HepG2 (cell line): Measurements from ENCODE around the gene TEAD3. TPM values are rescaled to one million over a fixed set of nuclear protein-coding genes. Genes with fewer than 3 reads are reported as not detected.

Experiments used
- IKZF4 ChIP-seq: sonication (generic); formaldehyde crosslinking; IDR thresholded peaks from 2 replicates; pipeline ENCODE4 v1.5.1; 2020; ENCODE audit warnings: borderline replicate concordance, mild to moderate bottlenecking, low read depth, missing genetic modification reagents; ENCODE audit errors: not compliant biosample characterization
- KLF15 ChIP-seq: sonication (generic); formaldehyde crosslinking; IDR thresholded peaks from 2 replicates; pipeline ENCODE4 v1.8.1; 2023; ENCODE audit warnings: borderline replicate concordance, mild to moderate bottlenecking, inconsistent platforms, missing genetic modification reagents, mixed read lengths
- LCORL ChIP-seq, 2 experiments: fragments of 450-650 bp in 1 of 2; sonication (generic) in 1 of 2; formaldehyde crosslinking in 1 of 2; IDR thresholded peaks; 2 replicates each; pipeline versions ENCODE4 v1.5.0 to v1.6.1; 2017 to 2020; ENCODE audit warnings: antibody characterized with exemption in 1 of 2, missing genetic modification reagents in 1 of 2
- MAX ChIP-seq: IDR thresholded peaks from 2 replicates; pipeline ENCODE4 v1.6.1; 2012; ENCODE audit warnings: inconsistent platforms
- SALL1 ChIP-seq: sonication (generic); formaldehyde crosslinking; IDR thresholded peaks from 2 replicates; pipeline ENCODE4 v1.8.0; 2022; ENCODE audit warnings: mild to moderate bottlenecking, missing genetic modification reagents
- SNAI1 ChIP-seq: sonication (generic); formaldehyde crosslinking; IDR thresholded peaks from 2 replicates; pipeline ENCODE4 v1.5.0; 2020; ENCODE audit warnings: mild to moderate bottlenecking, missing genetic modification reagents, borderline replicate concordance
- SSRP1 ChIP-seq: IDR thresholded peaks from 2 replicates; pipeline ENCODE4 v1.6.1; 2016; ENCODE audit warnings: control low read depth
- ZBTB26 ChIP-seq: IDR thresholded peaks from 2 replicates; pipeline ENCODE4 v1.6.1; 2016; ENCODE audit warnings: missing compliant biosample characterization, missing genetic modification reagents, borderline replicate concordance
- ZFP36 ChIP-seq: fragments of 150-350 bp; IDR thresholded peaks from 2 replicates; pipeline ENCODE4 v1.6.1; 2018; ENCODE audit warnings: borderline replicate concordance, low read length, low read depth; ENCODE audit not compliant: partially characterized antibody
- ZNF136 ChIP-seq: sonication (generic); formaldehyde crosslinking; IDR thresholded peaks from 2 replicates; pipeline ENCODE4 v1.8.1; 2022; ENCODE audit warnings: low read depth, mild to moderate bottlenecking, moderate library complexity, missing genetic modification reagents
- ZNF253 ChIP-seq: sonication (generic); formaldehyde crosslinking; IDR thresholded peaks from 2 replicates; pipeline ENCODE4 v1.8.0; 2022; ENCODE audit warnings: mild to moderate bottlenecking, missing genetic modification reagents, borderline replicate concordance
- ZNF83 ChIP-seq: sonication (generic); formaldehyde crosslinking; IDR thresholded peaks from 2 replicates; pipeline ENCODE4 v1.4.0; 2020; ENCODE audit warnings: missing genetic modification reagents, mild to moderate bottlenecking, borderline replicate concordance
- ZSCAN12 ChIP-seq: sonication (generic); formaldehyde crosslinking; IDR thresholded peaks from 2 replicates; pipeline ENCODE4 v1.9.0; 2021; ENCODE audit warnings: mild to moderate bottlenecking, missing genetic modification reagents
- polyA plus RNA-seq, 8 experiments: library from polyadenylated mRNA; depleted of rRNA in 3 of 8; stranded (reverse) in 7 of 8; unstranded in 1 of 8; fragments of >200 nt; fragmentation: Illumina TruSeq in 4 of 8; extraction: Trizol in 4 of 8; gene quantifications; 2 replicates each; pipeline versions ENCODE4 v1.2.1 to v1.2.3, GENCODE V29; 2011 to 2016; ENCODE audit warnings: low read depth in 4 of 8, missing spikeins in 1 of 8, mixed read lengths in 1 of 8; ENCODE audit not compliant: insufficient read depth in 1 of 8
- total RNA-seq, 5 experiments: library from RNA; depleted of rRNA; stranded (reverse); fragments of >200 nt; fragmentation: Illumina TruSeq; extraction: Trizol; gene quantifications; 2 replicates each; pipeline ENCODE4 v1.2.3, GENCODE V29; 2016; ENCODE audit warnings: low read depth in 1 of 5
- TF ChIP-seq, protein P1 (sequence below): sonication (generic); formaldehyde crosslinking; IDR thresholded peaks from 2 replicates; pipeline ENCODE4 v1.4.0; 2020; ENCODE audit warnings: missing genetic modification reagents
- TF ChIP-seq, protein P2 (sequence below), 2 experiments: sonication (generic) in 1 of 2; formaldehyde crosslinking in 1 of 2; IDR thresholded peaks; 2 replicates each; pipeline versions ENCODE4 v1.6.1 to v1.9.0; 2014 to 2022; ENCODE audit warnings: antibody characterized with exemption in 1 of 2, borderline replicate concordance in 1 of 2, inconsistent platforms in 1 of 2, low read depth in 1 of 2, missing genetic modification reagents in 1 of 2
- TF ChIP-seq, protein P3 (sequence below): IDR thresholded peaks from 2 replicates; pipeline ENCODE4 v1.6.1; 2016; ENCODE audit warnings: missing compliant biosample characterization, missing genetic modification reagents, borderline replicate concordance

The TEAD3 gene
- total and polyA plus RNA-seq, 2 of the 13 experiments (the other 11 are each of a cell fraction or from before 2014, with no cell fraction given): 15.1 to 16.5 TPM

GRCh38 chr6:35469751-35470662, 26.9 kb downstream of the TEAD3 start (continued):
- TF ChIP-seq, protein P1, sequence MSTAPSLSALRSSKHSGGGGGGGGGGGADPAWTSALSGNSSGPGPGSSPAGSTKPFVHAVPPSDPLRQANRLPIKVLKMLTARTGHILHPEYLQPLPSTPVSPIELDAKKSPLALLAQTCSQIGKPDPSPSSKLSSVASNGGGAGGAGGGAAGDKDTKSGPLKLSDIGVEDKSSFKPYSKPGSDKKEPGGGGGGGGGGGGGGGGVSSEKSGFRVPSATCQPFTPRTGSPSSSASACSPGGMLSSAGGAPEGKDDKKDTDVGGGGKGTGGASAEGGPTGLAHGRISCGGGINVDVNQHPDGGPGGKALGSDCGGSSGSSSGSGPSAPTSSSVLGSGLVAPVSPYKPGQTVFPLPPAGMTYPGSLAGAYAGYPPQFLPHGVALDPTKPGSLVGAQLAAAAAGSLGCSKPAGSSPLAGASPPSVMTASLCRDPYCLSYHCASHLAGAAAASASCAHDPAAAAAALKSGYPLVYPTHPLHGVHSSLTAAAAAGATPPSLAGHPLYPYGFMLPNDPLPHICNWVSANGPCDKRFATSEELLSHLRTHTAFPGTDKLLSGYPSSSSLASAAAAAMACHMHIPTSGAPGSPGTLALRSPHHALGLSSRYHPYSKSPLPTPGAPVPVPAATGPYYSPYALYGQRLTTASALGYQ (CRISPR knock-in tag): no peak
- TF ChIP-seq MAX (peak; percentile 66), ZNF83 (CRISPR knock-in tag) (no peak), ZNF136 (CRISPR knock-in tag) (no peak), ZBTB26 (0 out of 2 replicates have a peak, but pooled peaks have one; percentile 30), KLF15 (CRISPR knock-in tag) (peak; percentile 71; the same call in 1 of the 2 replicates), SALL1 (CRISPR knock-in tag) (no peak), SNAI1 (CRISPR knock-in tag) (no peak), ZNF253 (CRISPR knock-in tag) (no peak), ZSCAN12 (no peak), IKZF4 (CRISPR knock-in tag) (no peak), SSRP1 (CRISPR knock-in tag) (peak; percentile 55; the same call in 1 of the 2 replicates), ZFP36 (no peak), LCORL (IDR thresholded peaks at IDR 0.05) (no peak), LCORL (CRISPR knock-in tag; IDR thresholded peaks at IDR 0.05) (peak; percentile 8; the same call in 1 of the 2 replicates)
- TF ChIP-seq, protein P2, sequence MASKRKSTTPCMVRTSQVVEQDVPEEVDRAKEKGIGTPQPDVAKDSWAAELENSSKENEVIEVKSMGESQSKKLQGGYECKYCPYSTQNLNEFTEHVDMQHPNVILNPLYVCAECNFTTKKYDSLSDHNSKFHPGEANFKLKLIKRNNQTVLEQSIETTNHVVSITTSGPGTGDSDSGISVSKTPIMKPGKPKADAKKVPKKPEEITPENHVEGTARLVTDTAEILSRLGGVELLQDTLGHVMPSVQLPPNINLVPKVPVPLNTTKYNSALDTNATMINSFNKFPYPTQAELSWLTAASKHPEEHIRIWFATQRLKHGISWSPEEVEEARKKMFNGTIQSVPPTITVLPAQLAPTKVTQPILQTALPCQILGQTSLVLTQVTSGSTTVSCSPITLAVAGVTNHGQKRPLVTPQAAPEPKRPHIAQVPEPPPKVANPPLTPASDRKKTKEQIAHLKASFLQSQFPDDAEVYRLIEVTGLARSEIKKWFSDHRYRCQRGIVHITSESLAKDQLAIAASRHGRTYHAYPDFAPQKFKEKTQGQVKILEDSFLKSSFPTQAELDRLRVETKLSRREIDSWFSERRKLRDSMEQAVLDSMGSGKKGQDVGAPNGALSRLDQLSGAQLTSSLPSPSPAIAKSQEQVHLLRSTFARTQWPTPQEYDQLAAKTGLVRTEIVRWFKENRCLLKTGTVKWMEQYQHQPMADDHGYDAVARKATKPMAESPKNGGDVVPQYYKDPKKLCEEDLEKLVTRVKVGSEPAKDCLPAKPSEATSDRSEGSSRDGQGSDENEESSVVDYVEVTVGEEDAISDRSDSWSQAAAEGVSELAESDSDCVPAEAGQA (IDR thresholded peaks at IDR 0.05; ENCODE audit: low read depth): no peak
- TF ChIP-seq, protein P2 (CRISPR knock-in tag; IDR thresholded peaks at IDR 0.05; ENCODE audit: borderline replicate concordance): no peak
- TF ChIP-seq, protein P3, sequence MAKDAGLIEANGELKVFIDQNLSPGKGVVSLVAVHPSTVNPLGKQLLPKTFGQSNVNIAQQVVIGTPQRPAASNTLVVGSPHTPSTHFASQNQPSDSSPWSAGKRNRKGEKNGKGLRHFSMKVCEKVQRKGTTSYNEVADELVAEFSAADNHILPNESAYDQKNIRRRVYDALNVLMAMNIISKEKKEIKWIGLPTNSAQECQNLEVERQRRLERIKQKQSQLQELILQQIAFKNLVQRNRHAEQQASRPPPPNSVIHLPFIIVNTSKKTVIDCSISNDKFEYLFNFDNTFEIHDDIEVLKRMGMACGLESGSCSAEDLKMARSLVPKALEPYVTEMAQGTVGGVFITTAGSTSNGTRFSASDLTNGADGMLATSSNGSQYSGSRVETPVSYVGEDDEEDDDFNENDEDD: peak; percentile 15; the same call in 1 of the 2 replicates
